ENCODE results near the gene YY1. TPM values are rescaled to one million over a fixed set of nuclear protein-coding genes. Genes with fewer than 3 reads are reported as not detected.

YY1 gene
- total RNA-seq, 4 donors from 2014 or later: 40.2 to 61.7 (median 53.2) TPM

DNA sequence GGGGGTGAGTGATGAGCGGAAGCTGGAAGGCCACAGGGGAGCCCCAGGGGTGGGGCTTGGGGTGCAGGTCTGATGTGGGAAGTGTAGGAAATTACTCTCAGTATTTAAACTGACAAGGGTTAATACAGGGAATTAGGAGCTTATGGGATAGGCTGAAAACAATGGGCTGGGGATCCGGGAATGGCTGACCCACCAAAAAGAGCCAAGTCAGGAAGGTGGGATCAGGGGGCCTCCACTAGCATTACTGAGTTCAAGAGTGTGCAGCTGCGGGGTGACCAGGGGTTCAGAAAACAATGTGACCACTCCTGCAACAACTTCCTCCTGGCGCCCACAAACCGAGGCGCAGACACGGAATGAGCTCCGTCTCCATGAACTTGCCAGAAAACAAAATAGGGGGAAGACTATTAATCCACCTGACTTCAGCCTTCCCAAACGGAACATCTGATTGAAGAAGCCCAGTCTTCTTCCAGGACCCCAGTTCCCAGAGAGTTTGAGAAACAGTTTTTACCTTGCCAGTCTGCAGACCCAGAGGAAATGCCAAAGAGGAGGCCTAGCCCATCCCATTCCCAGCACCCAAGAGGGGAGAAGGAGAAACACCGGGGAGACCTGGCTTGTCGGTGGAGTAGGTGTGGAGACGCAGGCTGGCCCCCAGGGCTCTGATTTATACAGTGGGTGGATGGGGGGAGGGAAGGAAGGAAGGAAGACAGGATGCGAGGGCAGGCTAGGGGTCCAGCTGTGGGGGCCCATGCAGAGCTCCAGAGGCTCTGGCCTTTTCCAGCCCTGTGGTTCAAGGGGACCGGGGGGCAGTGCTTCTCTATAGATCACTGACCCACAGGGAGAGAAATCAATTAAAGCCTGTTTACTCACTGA, 16.5 kb upstream of the YY1 start:
- no peak for TF ChIP-seq POLR2A (IDR thresholded peaks at IDR 0.05)
- TF ChIP-seq, protein P1, sequence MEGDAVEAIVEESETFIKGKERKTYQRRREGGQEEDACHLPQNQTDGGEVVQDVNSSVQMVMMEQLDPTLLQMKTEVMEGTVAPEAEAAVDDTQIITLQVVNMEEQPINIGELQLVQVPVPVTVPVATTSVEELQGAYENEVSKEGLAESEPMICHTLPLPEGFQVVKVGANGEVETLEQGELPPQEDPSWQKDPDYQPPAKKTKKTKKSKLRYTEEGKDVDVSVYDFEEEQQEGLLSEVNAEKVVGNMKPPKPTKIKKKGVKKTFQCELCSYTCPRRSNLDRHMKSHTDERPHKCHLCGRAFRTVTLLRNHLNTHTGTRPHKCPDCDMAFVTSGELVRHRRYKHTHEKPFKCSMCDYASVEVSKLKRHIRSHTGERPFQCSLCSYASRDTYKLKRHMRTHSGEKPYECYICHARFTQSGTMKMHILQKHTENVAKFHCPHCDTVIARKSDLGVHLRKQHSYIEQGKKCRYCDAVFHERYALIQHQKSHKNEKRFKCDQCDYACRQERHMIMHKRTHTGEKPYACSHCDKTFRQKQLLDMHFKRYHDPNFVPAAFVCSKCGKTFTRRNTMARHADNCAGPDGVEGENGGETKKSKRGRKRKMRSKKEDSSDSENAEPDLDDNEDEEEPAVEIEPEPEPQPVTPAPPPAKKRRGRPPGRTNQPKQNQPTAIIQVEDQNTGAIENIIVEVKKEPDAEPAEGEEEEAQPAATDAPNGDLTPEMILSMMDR (IDR thresholded peaks at IDR 0.05): no peak
- Histone ChIP-seq H3K36me3 (no peaks in the 10 kb centered on the region), H3K27ac (peak overlapping the region; percentile 36 to 46), H3K4me1 (no peaks in the 10 kb centered on the region), H3K4me3 (peak overlapping the region; percentile 17 to 31), H3K9me3 (no peaks in the 10 kb centered on the region), H3K27me3 (no peaks in the 10 kb centered on the region)
- DNase-seq: no peak
- intact Hi-C loops (cut with DNase I; ENCODE audit: low total_unique reads): no loop called here

DNA sequence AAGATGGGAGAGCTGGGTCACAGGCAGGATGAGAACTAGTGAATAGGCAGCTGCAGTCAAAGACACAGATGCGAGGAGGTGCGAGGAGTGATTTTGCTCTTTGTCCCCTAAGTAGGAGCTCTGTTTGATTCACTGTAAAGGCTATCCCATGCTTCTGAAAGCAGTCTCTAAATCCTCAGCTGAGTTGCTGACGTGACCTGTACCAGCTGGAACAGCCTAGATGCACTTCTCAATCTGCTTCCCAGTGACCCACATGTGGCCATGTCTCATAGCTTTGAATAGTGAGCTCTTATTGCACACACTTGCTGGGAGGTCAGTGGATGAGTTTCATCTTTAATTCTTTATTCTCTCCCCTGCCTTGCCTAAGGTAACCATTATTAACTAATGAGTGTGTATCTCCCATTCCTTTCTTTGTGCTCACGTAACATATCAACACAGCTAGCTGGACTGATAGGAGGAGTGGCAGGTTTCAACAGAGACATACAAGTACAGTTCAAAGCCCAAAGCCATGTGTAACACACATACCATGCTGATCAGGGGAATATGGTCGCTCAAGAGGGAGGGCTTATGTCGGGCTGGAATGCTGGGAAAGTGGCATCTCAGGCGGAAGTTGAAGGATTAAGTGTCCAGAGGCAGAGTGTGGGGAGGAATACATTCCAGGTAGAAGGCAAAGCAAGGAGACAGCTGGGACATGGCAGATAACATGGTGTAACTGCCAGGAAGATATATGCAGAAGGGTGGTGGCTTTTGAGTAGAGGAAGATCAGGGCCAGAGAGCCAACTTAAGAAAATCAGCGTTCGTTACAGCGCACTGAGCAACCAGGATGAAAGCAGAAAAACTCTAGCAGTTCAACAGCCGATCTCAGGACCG, 15.4 kb upstream of the YY1 start:
- H3K27me3 ChIP-seq: no peaks in the 10 kb centered on the region
- H3K27ac ChIP-seq: no peak overlapping the region

DNA sequence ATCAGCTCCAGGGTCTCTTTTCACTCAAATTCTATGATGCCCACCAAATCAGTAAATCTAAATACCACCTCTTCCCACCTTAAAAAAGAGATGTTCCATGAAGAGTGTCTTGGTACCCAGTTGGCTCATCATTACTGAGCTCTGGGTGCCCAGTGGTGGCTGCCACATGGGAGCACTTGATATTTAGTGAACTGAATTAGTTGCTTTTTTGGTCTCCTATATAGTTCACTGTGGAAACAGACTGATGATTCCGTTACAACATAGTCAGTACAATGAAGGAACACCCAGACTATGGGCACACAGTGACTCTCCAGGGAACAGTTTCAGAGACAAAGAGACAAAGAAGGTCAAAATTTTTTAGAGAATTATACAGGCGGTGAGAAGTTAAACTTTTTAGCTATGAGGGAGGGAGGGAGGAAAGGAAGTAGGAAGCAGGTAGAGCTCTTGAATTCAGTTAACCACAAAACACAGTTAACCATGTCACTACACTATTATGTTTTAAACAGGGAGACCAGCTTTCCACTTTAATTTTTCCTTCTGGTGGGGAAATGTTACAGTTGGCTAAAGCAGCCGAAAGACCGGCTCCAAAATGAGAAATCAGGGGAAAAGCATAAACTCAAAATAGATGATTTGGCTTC, 14.6 kb upstream of the YY1 start:
- H3K27ac ChIP-seq: no peak overlapping the region
- DNase-seq: no peak
- H3K9me3 ChIP-seq: no peaks in the 10 kb centered on the region
- no peaks in the 10 kb centered on the region for H3K36me3 ChIP-seq
- intact Hi-C loops (cut with DNase I; ENCODE audit: low total_unique reads): no loop called here
- H3K27me3 ChIP-seq: no peaks in the 10 kb centered on the region
- TF ChIP-seq POLR2A (IDR thresholded peaks at IDR 0.05): no peak
- TF ChIP-seq, protein P1 (IDR thresholded peaks at IDR 0.05): no peak
- H3K4me1 ChIP-seq: no peaks in the 10 kb centered on the region
- H3K4me3 ChIP-seq: no peak overlapping the region

More for the DNA sequence above, 15.4 kb upstream of the YY1 start:
- Histone ChIP-seq H3K9me3 (no peaks in the 10 kb centered on the region), H3K4me1 (no peaks in the 10 kb centered on the region), H3K36me3 (no peaks in the 10 kb centered on the region), H3K4me3 (no peak overlapping the region)
- TF ChIP-seq, protein P1 (IDR thresholded peaks at IDR 0.05): no peak
- no peak for TF ChIP-seq POLR2A (IDR thresholded peaks at IDR 0.05)
- intact Hi-C loops (cut with DNase I; ENCODE audit: low total_unique reads): no loop called here
- DNase-seq: no peak

DNA sequence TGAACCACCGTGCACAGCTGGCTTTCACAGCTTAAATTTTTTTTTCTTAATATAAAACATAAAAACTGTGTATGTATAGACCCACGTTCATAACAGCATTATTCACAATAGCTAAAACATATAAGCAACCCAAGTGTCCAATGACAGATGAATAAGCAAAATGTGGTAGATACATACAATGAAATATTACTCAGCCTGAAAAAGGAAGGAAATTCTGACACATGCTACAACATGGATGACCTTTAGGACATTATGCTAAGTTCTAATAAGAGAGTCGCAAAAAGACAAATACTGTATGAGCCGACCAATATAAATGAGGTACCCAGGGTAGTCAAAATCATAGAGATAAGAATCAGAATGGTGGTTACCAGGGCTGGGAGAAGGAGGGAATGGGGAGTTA, 13.8 kb upstream of the YY1 start:
- H3K27me3 ChIP-seq: no peaks in the 10 kb centered on the region
- no peak for DNase-seq
- H3K4me3 ChIP-seq: no peak overlapping the region
- H3K36me3 ChIP-seq: no peaks in the 10 kb centered on the region
- H3K9me3 ChIP-seq: no peaks in the 10 kb centered on the region
- intact Hi-C loops (cut with DNase I; ENCODE audit: low total_unique reads): no loop called here
- TF ChIP-seq POLR2A (IDR thresholded peaks at IDR 0.05): no peak
- TF ChIP-seq, protein P1 (IDR thresholded peaks at IDR 0.05): no peak
- H3K27ac ChIP-seq: no peak overlapping the region
- no peaks in the 10 kb centered on the region for H3K4me1 ChIP-seq

Measured in uterus (tissue), 4 donors.